Mammary epithelial cell (primary cell): ENCODE results near the gene TBC1D2B.

Experiments
- EZH2 ChIP-seq: IDR thresholded peaks from 2 replicates; pipeline ENCODE4 v1.6.1; 2012; ENCODE audit warnings: low read length, inconsistent platforms, borderline replicate concordance
- TF ChIP-seq, protein P1 (sequence below), 2 donors: IDR thresholded peaks in 1 of 2; conservative IDR thresholded peaks in 1 of 2; 2 replicates each; pipeline ENCODE4 v1.5.1; 2011 to 2012; ENCODE audit warnings: inconsistent platforms in 2 of 2, low read length in 2 of 2, mild to moderate bottlenecking in 2 of 2, control low read depth in 1 of 2, low read depth in 1 of 2; ENCODE audit not compliant: insufficient read depth in 1 of 2; ENCODE audit errors: extremely low read depth in 1 of 2

DNA sequence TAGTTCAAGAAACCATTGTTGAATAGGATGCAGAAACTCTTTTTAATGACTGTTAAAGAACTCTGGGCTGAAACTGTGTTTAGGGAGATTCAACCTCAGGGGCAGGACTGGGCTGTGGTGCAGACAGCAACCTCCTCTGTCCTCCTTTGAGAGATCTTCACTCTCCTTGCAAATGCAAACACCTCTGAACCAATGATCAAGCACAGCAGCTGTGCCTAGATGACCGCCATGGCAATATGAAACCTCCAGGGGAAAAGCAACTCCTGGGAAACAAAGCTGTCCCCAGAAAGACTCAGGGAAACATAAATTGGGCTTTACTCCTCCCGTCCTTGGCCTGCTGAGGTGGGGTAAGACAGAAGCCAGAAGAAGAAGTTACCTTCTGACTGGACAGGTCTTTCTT lies 52.6 kb downstream of the TBC1D2B start:
- TF ChIP-seq, protein P1, sequence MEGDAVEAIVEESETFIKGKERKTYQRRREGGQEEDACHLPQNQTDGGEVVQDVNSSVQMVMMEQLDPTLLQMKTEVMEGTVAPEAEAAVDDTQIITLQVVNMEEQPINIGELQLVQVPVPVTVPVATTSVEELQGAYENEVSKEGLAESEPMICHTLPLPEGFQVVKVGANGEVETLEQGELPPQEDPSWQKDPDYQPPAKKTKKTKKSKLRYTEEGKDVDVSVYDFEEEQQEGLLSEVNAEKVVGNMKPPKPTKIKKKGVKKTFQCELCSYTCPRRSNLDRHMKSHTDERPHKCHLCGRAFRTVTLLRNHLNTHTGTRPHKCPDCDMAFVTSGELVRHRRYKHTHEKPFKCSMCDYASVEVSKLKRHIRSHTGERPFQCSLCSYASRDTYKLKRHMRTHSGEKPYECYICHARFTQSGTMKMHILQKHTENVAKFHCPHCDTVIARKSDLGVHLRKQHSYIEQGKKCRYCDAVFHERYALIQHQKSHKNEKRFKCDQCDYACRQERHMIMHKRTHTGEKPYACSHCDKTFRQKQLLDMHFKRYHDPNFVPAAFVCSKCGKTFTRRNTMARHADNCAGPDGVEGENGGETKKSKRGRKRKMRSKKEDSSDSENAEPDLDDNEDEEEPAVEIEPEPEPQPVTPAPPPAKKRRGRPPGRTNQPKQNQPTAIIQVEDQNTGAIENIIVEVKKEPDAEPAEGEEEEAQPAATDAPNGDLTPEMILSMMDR (conservative IDR thresholded peaks at IDR 0.05 in 1 of 2, IDR thresholded peaks at IDR 0.05 in 1 of 2; ENCODE audit: extremely low read depth in 1 of 2, insufficient read depth in 1 of 2, low read depth in 1 of 2, low read length in 2 of 2), result no peak
- TF ChIP-seq EZH2, result no peak
